HepG2 (cell line): ENCODE data around the gene KLF15. TPM values are rescaled to one million over a fixed set of nuclear protein-coding genes. Genes with fewer than 3 reads are reported as not detected.

Source experiments
- CHD2 ChIP-seq: IDR thresholded peaks from 2 replicates; pipeline ENCODE4 v1.6.1; 2011; ENCODE audit warnings: low read depth, low read length, improper control_type of control experiment
- EP300 ChIP-seq, 3 experiments: sonication (generic) in 1 of 3; formaldehyde crosslinking in 1 of 3; IDR thresholded peaks; 2 replicates each; pipeline versions ENCODE4 v1.5.1 to v1.6.1; 2011 to 2020; ENCODE audit warnings: low read depth in 2 of 3, low read length in 2 of 3, borderline replicate concordance in 1 of 3, improper control_type of control experiment in 1 of 3, mild to moderate bottlenecking in 1 of 3, missing genetic modification reagents in 1 of 3, moderate library complexity in 1 of 3
- FOSL2 ChIP-seq: sonication (generic); formaldehyde crosslinking; IDR thresholded peaks from 2 replicates; pipeline ENCODE4 v1.4.0; 2020; ENCODE audit warnings: missing genetic modification reagents
- GATA4 ChIP-seq: sonication (generic); IDR thresholded peaks from 2 replicates; pipeline ENCODE4 v1.6.1; 2016; ENCODE audit warnings: antibody characterized with exemption, low read depth, borderline replicate concordance
- NCOA5 ChIP-seq: sonication (generic); formaldehyde crosslinking; IDR thresholded peaks from 2 replicates; pipeline ENCODE4 v1.4.0; 2020; ENCODE audit warnings: missing genetic modification reagents
- PCBP2 ChIP-seq: fragments of 200-400 bp; formaldehyde crosslinking; optimal IDR thresholded peaks from 2 replicates; pipeline ENCODE3; 2018; ENCODE audit warnings: low read length, low read depth; ENCODE audit not compliant: poor library complexity, severe bottlenecking
- RAD21 ChIP-seq: fragments of 450-650 bp; formaldehyde crosslinking; IDR thresholded peaks from 2 replicates; pipeline ENCODE4 v1.5.0; 2020; ENCODE audit warnings: mild to moderate bottlenecking
- YY1 ChIP-seq: IDR thresholded peaks from 2 replicates; pipeline ENCODE4 v1.6.1; 2011; ENCODE audit warnings: low read length, low read depth, moderate library complexity, mild to moderate bottlenecking; ENCODE audit not compliant: insufficient read depth, insufficient replicate concordance
- ZFP82 ChIP-seq: sonication (generic); formaldehyde crosslinking; IDR thresholded peaks from 2 replicates; pipeline ENCODE4 v1.5.1; 2020; ENCODE audit warnings: mild to moderate bottlenecking, missing genetic modification reagents, borderline replicate concordance
- ZNF253 ChIP-seq: sonication (generic); formaldehyde crosslinking; IDR thresholded peaks from 2 replicates; pipeline ENCODE4 v1.8.0; 2022; ENCODE audit warnings: mild to moderate bottlenecking, missing genetic modification reagents, borderline replicate concordance
- ZNF367 ChIP-seq: sonication (generic); formaldehyde crosslinking; IDR thresholded peaks from 2 replicates; pipeline ENCODE4 v1.4.0; 2020; ENCODE audit warnings: missing genetic modification reagents, borderline replicate concordance
- ZNF589 ChIP-seq: sonication (generic); formaldehyde crosslinking; conservative IDR thresholded peaks from 2 replicates; pipeline ENCODE4 v1.8.0; 2022; ENCODE audit warnings: mild to moderate bottlenecking, moderate library complexity, missing genetic modification reagents
- ZNF597 ChIP-seq: sonication (generic); formaldehyde crosslinking; IDR thresholded peaks from 2 replicates; pipeline ENCODE4 v1.5.0; 2020; ENCODE audit warnings: missing genetic modification reagents
- ZNF766 ChIP-seq: sonication (generic); formaldehyde crosslinking; IDR thresholded peaks from 2 replicates; pipeline ENCODE4 v1.5.0; 2020; ENCODE audit warnings: missing genetic modification reagents, borderline replicate concordance
- ZSCAN30 ChIP-seq: sonication (generic); formaldehyde crosslinking; IDR thresholded peaks from 2 replicates; pipeline ENCODE4 v1.5.0; 2020; ENCODE audit warnings: mild to moderate bottlenecking, missing genetic modification reagents
- ZUFSP ChIP-seq: sonication (generic); formaldehyde crosslinking; IDR thresholded peaks from 2 replicates; pipeline ENCODE4 v1.9.0; 2021; ENCODE audit warnings: missing genetic modification reagents, mild to moderate bottlenecking, borderline replicate concordance
- polyA plus RNA-seq, 8 experiments: library from polyadenylated mRNA; depleted of rRNA in 3 of 8; stranded (reverse) in 7 of 8; unstranded in 1 of 8; fragments of >200 nt; fragmentation: Illumina TruSeq in 4 of 8; extraction: Trizol in 4 of 8; gene quantifications; 2 replicates each; pipeline versions ENCODE4 v1.2.1 to v1.2.3, GENCODE V29; 2011 to 2016; ENCODE audit warnings: low read depth in 4 of 8, missing spikeins in 1 of 8, mixed read lengths in 1 of 8; ENCODE audit not compliant: insufficient read depth in 1 of 8
- total RNA-seq, 5 experiments: library from RNA; depleted of rRNA; stranded (reverse); fragments of >200 nt; fragmentation: Illumina TruSeq; extraction: Trizol; gene quantifications; 2 replicates each; pipeline ENCODE4 v1.2.3, GENCODE V29; 2016; ENCODE audit warnings: low read depth in 1 of 5
- TF ChIP-seq, protein P1 (sequence below), 2 experiments: IDR thresholded peaks; 2 replicates each; pipeline ENCODE4 v1.6.1; 2011 to 2012; ENCODE audit warnings: low read length in 2 of 2, borderline replicate concordance in 1 of 2, low read depth in 1 of 2, mild to moderate bottlenecking in 1 of 2, moderate library complexity in 1 of 2
- TF ChIP-seq, protein P2 (sequence below): sonication (generic); formaldehyde crosslinking; IDR thresholded peaks from 2 replicates; pipeline ENCODE4 v1.4.0; 2020; ENCODE audit warnings: mild to moderate bottlenecking, missing genetic modification reagents

The KLF15 gene
- total and polyA plus RNA-seq, 2 of the 13 experiments (the other 11 are each of a cell fraction or from before 2014, with no cell fraction given) = 7.1 to 7.8 TPM

DNA sequence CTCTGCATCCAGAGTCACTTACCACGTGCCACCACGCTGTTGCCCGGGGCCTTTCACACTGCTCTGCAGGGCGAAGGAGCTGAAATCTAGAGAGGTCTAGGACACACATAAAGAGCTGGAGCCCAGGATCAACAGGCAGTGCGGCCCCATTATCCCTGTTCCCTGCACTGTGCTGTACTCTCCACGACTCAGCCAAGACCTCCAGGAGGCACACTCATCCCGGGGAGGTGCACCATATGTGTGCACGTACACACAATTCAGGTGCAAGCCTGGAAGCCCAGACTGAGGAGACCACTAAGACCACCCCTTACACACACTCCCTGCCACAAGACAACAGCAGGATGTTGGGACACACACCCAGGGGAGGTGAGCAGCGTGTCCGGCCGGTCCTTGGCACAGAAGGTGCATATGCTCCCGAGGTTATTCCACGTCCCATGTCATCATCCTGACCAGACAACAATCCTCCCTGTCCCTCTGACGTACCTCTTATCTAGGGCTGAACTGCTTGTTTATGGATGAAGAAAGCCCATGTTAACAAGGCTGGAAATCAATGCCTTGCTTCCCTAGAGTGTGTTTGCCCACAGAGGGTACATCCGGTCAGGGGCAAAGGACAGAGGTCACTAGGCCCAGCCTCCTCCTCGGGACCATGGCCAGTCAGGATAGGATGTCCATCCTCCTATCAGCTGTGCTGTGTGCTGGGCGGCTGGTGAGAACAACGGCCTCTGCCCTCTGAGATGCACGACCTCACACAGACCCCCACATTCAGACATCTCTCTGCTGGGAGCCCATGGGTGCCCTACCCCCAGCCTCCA is 16.1 kb downstream of the KLF15 start (continued):
- TF ChIP-seq, protein P1, sequence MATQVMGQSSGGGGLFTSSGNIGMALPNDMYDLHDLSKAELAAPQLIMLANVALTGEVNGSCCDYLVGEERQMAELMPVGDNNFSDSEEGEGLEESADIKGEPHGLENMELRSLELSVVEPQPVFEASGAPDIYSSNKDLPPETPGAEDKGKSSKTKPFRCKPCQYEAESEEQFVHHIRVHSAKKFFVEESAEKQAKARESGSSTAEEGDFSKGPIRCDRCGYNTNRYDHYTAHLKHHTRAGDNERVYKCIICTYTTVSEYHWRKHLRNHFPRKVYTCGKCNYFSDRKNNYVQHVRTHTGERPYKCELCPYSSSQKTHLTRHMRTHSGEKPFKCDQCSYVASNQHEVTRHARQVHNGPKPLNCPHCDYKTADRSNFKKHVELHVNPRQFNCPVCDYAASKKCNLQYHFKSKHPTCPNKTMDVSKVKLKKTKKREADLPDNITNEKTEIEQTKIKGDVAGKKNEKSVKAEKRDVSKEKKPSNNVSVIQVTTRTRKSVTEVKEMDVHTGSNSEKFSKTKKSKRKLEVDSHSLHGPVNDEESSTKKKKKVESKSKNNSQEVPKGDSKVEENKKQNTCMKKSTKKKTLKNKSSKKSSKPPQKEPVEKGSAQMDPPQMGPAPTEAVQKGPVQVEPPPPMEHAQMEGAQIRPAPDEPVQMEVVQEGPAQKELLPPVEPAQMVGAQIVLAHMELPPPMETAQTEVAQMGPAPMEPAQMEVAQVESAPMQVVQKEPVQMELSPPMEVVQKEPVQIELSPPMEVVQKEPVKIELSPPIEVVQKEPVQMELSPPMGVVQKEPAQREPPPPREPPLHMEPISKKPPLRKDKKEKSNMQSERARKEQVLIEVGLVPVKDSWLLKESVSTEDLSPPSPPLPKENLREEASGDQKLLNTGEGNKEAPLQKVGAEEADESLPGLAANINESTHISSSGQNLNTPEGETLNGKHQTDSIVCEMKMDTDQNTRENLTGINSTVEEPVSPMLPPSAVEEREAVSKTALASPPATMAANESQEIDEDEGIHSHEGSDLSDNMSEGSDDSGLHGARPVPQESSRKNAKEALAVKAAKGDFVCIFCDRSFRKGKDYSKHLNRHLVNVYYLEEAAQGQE (IDR thresholded peaks at IDR 0.05; ENCODE audit: borderline replicate concordance in 1 of 2, low read depth in 1 of 2, low read length in 2 of 2) = no peak
- peak in 1 of 2 experiments; percentile 68; a peak in 2 of 4 replicates for TF ChIP-seq EP300 (IDR thresholded peaks at IDR 0.05; ENCODE audit: low read depth in 2 of 2, low read length in 2 of 2)
- TF ChIP-seq EP300 (CRISPR knock-in tag; IDR thresholded peaks at IDR 0.05; ENCODE audit: borderline replicate concordance) = no peak
- no peak for TF ChIP-seq ZNF597
- no peak for TF ChIP-seq RAD21 (CRISPR knock-in tag)
- no peak for TF ChIP-seq ZNF253 (CRISPR knock-in tag)
- TF ChIP-seq CHD2 = no peak
- TF ChIP-seq PCBP2 = no peak
- no peak for TF ChIP-seq ZSCAN30 (CRISPR knock-in tag)
- no peak for TF ChIP-seq NCOA5 (CRISPR knock-in tag)
- TF ChIP-seq ZNF589 (CRISPR knock-in tag) = no peak
- no peak for TF ChIP-seq ZNF367 (CRISPR knock-in tag)
- no peak for TF ChIP-seq ZFP82
- TF ChIP-seq GATA4 = no peak
- TF ChIP-seq FOSL2 = no peak; the same call in 1 of the 2 replicates
- no peak for TF ChIP-seq ZNF766 (CRISPR knock-in tag)
- no peak for TF ChIP-seq YY1
- no peak for TF ChIP-seq ZUFSP (CRISPR knock-in tag)
- TF ChIP-seq, protein P2, sequence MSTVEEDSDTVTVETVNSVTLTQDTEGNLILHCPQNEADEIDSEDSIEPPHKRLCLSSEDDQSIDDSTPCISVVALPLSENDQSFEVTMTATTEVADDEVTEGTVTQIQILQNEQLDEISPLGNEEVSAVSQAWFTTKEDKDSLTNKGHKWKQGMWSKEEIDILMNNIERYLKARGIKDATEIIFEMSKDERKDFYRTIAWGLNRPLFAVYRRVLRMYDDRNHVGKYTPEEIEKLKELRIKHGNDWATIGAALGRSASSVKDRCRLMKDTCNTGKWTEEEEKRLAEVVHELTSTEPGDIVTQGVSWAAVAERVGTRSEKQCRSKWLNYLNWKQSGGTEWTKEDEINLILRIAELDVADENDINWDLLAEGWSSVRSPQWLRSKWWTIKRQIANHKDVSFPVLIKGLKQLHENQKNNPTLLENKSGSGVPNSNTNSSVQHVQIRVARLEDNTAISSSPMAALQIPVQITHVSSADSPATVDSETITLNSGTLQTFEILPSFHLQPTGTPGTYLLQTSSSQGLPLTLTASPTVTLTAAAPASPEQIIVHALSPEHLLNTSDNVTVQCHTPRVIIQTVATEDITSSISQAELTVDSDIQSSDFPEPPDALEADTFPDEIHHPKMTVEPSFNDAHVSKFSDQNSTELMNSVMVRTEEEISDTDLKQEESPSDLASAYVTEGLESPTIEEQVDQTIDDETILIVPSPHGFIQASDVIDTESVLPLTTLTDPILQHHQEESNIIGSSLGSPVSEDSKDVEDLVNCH (CRISPR knock-in tag) = no peak
